Epithelial cell of prostate (primary cell): ENCODE measurements around the gene ERC2.
"Not testable (repeated sequence)": the region's sequence is repeated elsewhere in the genome, so short reads cannot be mapped to it uniquely, and the experiment has no call there.

Experiments
- DNase-seq: peaks from one replicate; pipeline ENCODE4 v3.0.0-alpha.2; 2011; ENCODE audit warnings: low read depth, low spot score
- H3K27ac ChIP-seq: fragments of 450-650 bp; 2 replicates; pipeline ENCODE4 v1.5.1; 2017; ENCODE audit warnings: mild to moderate bottlenecking

Gene ERC2

DNA sequence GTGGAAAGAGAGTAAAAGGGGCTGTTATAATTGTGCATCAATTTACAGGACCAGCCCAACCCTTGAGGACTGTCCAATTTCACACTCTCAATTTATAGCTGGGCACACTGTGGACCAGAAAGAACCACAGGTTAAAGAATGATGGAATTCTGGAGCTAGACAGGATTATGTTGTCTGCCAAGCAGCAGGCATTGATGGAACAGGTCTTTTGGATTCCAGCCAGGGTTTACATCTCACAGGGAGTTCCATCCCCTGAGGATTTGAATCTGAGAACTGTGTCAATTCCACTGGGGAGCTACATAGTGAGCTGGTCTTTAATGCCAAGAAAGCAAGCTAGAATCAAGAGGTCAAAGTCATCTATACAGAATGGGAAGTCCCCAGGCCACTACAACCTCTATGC lies 591.7 kb downstream of the ERC2 start:
- DNase-seq: no peak
- H3K27ac ChIP-seq: no peak overlapping the region

DNA sequence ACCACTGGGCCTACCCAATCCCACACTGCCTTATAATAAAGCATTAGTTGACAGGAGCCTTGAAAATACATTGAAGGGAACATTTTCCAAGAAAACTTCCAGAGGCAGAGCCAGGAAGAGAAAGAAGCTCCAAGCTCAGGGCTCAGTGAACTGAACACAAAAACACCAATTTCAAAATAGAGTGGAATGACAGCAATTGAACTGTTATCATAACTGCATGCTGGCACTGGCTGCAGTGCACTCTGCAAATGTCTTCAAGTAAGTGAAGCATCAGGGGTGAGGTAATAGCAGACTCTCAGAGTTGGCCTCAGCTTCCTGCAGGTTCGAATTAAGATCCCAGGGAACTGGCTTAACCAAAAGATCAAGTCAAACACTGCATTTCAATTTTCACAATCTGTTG lies 593.2 kb downstream of the ERC2 start:
- no peak for DNase-seq
- no peak overlapping the region for H3K27ac ChIP-seq

DNA sequence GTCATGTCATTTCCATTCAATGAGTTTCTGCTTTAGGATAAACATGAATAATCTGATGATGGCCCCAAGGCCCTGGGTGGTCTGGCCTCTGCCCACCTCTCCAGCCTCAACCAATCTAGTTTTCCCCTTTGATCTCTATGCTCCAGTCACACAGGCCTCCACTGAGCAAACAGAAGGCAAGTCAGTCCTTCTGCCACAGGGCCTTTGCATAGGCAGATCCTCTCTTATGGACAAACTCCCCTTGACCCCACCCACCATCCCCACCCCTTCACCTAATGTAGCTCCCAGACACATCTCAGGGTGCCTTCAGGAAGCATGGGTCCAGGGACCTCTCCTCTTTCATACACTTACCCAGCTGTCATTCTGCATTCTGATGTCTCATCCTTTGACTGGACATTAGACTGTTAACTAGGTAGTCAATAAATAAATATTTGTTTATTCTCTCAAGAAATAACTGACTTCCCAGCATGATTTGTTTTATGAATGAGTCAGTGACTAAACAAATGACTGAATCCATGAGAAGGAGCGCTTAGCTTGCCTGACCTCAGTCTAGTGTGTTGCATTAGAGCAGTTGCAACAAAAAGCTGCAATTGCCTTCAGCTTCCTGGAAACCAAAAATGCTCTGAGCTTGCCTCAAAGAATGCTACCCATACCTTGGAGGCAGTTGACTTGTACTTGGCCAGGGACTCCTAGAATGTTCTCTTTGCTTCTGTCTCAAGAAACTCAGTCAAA lies 594.6 kb downstream of the ERC2 start:
- peak overlapping the region; percentile 46 for H3K27ac ChIP-seq
- peak; percentile 41 for DNase-seq

GRCh38 chr3:55870594-55870993 lies 597.7 kb downstream of the ERC2 start:
- no peak for DNase-seq
- no peak overlapping the region for H3K27ac ChIP-seq

GRCh38 chr3:55868347-55868746 lies 599.9 kb downstream of the ERC2 start:
- no peak for DNase-seq

GRCh38 chr3:55863028-55863427 lies 605.2 kb downstream of the ERC2 start:
- no peak overlapping the region for H3K27ac ChIP-seq
- no peak for DNase-seq

More at GRCh38 chr3:55868347-55868746, 599.9 kb downstream of the ERC2 start:
- no peak overlapping the region for H3K27ac ChIP-seq

GRCh38 chr3:55860049-55860721 lies 608.1 kb downstream of the ERC2 start:
- DNase-seq: no peak
- no peak overlapping the region for H3K27ac ChIP-seq

DNA sequence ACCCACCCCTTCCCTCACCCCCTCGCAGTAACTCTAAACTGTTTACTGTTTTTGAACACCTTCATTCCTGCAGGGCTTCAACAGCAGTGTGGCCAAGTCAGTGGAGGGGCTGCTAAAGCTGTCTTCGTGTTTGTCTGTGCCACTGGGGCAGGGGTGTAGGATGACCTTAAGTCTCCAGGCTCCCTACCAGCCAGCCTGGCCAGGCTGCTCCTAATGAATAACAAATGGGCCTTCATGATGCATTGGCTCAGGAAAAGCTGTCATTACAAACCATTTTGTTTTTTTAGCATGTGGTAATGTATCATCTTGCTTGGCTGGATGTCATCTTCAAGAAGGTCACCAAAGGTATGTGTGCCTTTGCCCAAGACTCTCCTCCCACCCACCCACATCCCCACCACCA lies 609.0 kb downstream of the ERC2 start:
- no peak for DNase-seq
- no peak overlapping the region for H3K27ac ChIP-seq

- no peak for DNase-seq
- no peak overlapping the region for H3K27ac ChIP-seq
Observed at GRCh38 chr3:55858727-55859126, 609.5 kb downstream of the ERC2 start.

- DNase-seq: no peak
- H3K27ac ChIP-seq: no peak overlapping the region
Observed at GRCh38 chr3:55858302-55858701, 610.0 kb downstream of the ERC2 start.

DNA sequence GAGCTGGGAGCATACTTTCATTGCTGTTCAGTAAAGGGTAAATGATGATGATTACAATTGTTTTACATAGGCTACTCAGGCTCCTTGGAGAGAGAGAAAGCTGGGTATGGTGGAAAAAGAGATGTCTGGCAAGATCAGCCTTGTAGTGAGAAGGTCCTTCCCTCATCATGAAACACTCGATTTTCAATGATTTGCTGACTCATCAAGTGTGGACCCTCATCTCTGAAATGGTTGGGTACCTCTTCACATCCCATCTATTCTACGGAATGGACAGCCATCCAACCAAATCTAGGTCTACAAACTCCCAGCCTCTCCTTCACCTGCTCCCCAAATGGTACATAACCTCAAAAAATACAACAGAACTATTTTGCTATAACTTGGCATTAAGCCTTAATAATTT lies 610.6 kb downstream of the ERC2 start:
- no peak overlapping the region for H3K27ac ChIP-seq
- no peak for DNase-seq

DNA sequence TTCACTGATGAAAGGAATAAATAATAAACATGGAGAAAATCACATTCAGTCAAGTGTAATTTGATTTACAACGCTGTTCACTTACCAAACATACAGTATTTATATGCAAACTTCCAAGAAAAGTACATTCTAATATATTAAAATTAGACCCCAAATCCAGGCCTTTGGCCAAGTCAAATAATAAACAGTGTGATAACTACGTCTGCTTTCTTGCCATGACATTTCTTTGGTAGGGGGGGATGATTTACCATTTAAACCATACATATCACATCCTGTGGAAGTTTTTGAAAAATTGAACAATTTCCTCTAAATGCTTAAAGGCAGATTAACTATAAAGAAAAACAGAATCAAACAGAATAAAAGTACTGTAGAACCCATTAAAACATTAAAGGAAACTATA lies 613.0 kb downstream of the ERC2 start:
- DNase-seq: no peak
- no peak overlapping the region for H3K27ac ChIP-seq

DNA sequence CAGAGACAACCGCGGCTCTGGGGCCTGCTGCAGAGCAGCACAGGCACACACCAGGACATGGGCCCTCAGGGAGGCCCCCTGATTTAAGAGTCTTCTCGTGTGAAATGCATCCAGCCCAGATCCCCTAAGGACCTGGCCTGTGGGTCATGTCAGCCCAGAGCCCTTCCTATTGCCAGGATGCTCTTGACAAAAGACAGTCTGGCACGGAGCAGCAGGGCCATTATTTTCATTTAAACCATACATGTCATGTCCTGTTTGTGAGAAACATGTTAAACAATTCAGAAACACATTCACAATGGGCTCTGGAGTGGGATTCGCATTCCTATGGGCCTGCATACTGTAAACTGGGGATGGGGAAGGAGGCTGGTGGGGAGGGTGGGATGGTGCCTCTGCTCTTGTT lies 613.8 kb downstream of the ERC2 start:
- no peak for DNase-seq
- H3K27ac ChIP-seq: no peak overlapping the region

DNA sequence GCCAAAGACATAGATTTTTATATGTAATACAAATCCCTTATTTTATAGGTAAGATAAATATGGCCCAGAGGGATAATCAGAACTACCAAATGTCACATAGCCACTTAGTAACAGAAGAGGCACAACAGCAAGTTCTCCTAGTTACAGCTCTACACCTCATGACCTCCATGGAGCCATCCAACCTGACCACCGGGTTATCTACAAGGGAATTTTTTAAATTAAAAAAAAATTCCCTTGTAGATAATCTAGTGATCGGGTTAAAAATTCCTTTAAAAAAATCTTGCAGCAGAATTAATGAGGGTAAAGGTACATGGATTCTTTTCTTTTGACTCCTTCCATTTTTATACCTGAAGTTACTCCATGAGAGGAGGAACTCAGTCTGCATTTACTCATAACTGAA lies 615.9 kb downstream of the ERC2 start:
- H3K27ac ChIP-seq: no peak overlapping the region

DNA sequence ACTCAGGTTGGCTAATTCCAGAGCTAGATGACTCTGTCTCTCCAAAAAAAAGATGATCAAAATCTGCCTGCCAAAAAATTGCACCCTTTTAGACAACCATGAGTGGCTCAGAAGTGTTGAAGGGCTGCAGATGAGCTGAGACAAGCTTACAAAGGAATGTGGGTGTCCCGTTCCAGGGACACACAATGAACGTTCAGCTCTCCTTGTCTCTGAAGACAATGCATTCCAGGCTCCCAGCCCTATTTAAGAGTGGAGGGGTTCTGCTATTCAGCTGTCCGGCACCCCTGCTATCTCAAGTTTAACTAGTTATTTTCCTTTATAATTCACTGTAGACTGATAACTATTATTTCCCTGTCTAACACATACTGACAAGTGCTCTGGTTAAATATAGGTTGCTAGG lies 626.1 kb downstream of the ERC2 start:
- no peak overlapping the region for H3K27ac ChIP-seq

More for the DNA sequence above, 615.9 kb downstream of the ERC2 start:
- no peak for DNase-seq

GRCh38 chr3:55831876-55832275 lies 636.4 kb downstream of the ERC2 start:
- H3K27ac ChIP-seq, DNase-seq: not testable (repeated sequence)

More for the DNA sequence above, 626.1 kb downstream of the ERC2 start:
- DNase-seq: no peak

DNA sequence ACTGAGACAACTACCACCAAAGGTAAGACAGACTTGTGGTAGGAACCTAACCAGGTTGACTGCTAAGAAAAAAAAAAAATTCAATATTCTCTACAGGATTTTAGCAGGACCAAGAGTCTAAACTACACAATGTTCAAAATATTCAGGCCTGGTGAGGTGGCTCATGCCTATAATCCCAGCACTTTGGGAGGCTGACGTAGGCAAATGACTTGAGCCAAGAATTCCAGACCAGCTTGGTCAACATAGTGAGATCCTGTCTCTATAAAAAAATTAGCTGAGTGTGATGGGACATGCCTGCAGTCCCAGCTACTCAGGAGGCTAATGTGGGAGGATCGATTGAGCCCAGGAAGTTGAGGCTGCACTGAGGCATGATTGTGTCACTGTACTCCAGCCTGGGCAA lies 639.6 kb downstream of the ERC2 start:
- no peak for DNase-seq
- H3K27ac ChIP-seq: no peak overlapping the region

DNA sequence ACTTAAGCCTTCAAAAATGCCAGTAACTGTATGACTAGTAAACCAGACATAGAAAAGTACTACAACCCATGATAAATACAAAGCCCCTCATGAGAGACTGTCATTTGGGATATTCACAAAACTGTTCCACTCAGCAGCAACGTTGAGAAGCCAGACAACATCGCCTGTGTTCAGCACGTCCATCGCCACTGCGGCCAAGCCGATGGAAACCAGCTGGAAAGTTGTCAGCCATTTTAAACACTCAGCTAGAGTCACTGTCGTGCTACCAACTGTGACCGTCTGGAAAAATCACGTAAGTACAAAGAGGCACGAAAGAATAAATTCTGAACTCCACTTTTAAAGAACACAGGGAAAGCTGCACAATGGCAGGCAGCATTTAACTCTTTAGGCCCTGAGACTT lies 640.5 kb downstream of the ERC2 start:
- H3K27ac ChIP-seq: no peak overlapping the region

GRCh38 chr3:55826731-55827496 lies 641.4 kb downstream of the ERC2 start:
- DNase-seq: no peak
- H3K27ac ChIP-seq: no peak overlapping the region

More for the DNA sequence above, 640.5 kb downstream of the ERC2 start:
- DNase-seq: no peak

GRCh38 chr3:55826097-55826496 lies 642.2 kb downstream of the ERC2 start:
- H3K27ac ChIP-seq: no peak overlapping the region
- no peak for DNase-seq

DNA sequence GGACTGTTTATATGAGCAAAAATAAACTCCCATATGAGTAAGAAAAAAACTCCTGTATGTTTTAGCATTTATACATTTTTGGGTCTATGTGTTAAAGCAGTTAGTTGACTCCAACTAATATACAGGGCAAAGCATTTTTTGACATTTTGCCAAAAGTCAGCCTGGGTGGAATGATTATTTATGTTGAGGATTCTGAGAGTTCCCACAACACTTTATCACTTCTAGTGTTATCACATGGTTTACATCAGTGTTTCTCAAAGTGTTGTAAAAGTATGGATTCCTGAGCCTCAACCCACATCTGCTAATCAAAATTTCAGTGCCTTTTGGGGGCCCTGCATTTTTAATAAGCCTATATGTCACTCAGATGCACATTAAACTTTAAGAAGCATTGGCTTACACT lies 643.9 kb downstream of the ERC2 start:
- no peak for DNase-seq
- no peak overlapping the region for H3K27ac ChIP-seq
